NCI-H748 treated with DMSO at 0.1 percent for 48 hours (cell line): ENCODE measurements around the gene DPF1.

Source experiments
- DNase-seq: peaks from one replicate; lab custom pipeline; 2025; lab: John Stamatoyannopoulos, UW

DPF1 gene

DNA sequence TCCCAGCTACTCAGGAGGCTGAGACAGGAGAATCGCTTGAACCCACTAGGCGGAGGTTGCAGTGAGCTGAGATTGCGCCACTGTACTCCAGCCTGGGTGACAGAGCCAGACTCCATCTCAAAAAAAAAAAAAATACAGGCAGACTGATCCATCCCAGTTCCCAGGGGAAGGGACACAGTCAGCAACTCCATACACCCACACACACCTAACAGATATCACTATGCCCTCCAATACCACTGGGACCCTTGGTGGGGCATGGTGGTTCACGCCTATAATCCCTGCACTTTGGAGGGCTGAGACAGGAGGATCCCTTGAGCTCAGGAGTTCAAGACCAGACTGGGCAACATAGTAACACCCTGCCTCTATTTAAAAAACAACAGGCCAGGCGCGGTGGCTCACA is 2.6 kb downstream of the DPF1 start:
- DNase-seq: no peak

DNA sequence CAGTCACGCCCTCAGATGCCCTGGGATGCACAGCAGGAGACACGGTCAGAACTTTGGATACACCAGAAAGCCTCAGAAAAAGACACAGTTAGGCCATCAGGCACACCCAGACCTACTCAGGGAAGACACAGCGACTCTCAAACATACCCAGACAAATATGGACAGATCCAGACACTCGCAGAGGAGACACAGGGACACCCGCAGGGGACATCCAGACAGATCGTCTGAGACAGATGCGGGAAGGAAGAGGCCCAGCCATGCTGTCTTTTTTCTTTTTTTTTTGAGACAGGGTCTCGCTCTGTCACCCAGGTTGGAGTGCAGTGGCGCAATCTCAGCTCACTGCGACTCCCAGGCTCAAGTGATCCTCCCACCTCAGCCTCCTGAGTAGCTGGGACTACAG is 4.8 kb downstream of the DPF1 start:
- DNase-seq: no peak

- no peak for DNase-seq
Measured at GRCh38 chr19:38218204-38218603, 5.8 kb downstream of the DPF1 start.

GRCh38 chr19:38216785-38217641 is 7.0 kb downstream of the DPF1 start:
- DNase-seq: peak; percentile 93

DNA sequence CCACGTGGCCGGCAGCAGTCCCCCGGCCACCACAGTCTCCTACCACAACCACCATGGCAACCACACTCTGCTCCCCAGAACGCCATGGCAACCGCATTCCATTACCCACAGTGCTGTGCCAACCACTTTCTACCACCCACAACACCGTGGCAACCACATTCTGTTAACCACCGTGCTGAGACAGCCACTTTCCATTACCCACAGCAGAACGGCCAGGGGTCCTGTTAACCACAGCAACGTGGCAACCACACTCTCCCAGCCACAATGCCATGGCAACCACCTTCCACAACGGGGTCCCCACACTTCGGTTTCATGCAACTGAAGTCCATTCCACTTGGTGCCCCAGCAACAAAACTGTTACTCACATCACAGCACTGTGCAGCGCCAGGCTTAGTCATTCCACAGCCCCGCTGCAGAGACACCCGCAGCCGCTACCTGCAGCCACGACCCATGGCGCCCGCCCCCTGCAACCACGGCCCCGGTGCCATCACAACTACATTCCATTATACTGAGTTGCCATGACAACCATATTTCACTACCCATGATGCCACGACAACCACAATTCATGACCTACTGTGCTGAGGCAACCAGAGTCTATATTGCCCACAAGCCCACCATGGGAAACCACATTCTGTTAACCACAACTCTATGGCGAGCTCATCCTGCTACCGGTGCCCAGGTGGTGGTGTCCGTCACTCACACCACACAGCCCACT is 10.0 kb downstream of the DPF1 start:
- no peak for DNase-seq

- no peak for DNase-seq
Measured at GRCh38 chr19:38213469-38213868, 10.6 kb downstream of the DPF1 start.

DNA sequence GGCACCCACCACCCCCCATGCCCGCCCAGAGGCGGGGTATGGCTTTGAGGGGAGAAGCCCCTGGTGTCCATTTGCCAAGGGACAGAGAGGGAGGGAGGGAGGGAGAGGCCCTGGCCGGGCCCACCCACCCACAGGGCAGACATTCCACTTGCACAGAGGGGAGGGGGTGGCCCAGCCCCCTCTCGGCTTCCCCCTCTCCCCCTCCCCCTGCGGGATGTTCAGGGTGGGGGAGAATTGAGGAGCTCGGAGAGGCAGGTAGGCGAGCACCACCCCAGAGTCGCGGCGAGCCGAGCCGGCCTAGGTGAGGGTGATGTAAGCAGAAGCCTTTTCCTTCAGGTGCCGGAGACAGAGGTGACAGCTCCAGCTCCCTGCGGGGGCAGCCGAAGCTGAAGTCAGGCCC is 12.3 kb downstream of the DPF1 start:
- no peak for DNase-seq

DNA sequence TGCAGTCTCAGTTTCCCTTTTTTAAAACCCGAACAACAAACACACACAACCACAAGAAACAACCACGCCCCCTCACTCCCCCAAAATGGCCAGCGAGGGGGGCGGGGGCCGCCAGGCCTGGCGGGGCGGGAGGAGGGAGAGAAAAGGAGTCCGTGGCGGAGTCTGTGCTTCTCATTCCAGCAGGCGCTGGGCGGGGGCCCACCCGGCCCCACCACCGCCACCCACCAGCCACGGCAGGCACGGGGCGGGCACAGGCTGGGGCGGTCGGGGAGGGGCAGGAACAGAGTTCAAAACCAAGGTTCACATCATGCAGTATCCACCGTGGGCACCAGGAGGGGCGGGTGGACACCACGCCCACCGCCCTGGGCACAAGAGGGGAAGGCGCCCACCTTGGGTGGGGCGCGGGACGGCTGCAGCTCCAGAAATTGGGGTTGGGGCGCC is 12.9 kb downstream of the DPF1 start:
- no peak for DNase-seq

GRCh38 chr19:38210458-38210987 is 13.5 kb downstream of the DPF1 start:
- peak; percentile 68 for DNase-seq

DNA sequence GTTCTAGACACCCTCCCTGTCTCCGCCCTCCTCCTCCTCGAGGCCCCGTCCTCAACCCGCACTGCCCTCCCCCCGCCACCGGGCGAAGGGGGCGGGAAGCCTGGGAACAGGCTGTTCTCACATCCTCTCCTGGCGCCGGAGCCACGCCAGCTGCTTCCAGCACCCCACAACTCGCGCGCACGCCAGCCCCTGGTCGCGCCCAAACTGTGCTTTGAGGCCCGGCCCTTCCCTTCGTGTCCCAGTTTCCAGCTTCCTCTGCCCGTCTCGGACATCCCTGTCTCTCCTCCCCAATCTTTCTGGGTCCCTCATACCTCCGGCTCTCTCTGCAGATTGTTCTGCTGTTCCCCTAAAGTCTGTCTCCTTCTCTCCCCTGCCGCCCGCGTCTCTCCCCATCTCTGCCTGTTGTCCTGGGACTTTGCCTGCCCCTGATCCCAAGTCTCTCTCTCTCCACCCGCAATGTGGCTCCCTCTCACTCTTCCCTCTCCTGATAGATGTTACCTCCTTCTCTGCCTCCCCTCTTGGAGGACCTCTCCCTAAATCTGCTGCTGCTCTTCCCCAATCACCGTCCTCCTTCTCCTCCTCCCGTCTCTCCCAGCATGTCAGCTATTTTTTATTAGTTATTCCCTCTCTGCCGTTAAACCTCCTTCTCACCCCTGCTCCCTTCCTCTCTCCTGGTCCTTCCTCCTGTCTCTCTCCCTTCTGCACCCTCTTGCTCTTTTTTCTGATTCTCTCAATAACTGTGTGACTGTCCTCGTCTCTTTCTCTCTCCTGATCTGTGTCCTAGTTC is 14.2 kb downstream of the DPF1 start:
- peak; percentile 44 for DNase-seq

GRCh38 chr19:38209152-38209551 is 14.9 kb downstream of the DPF1 start:
- no peak for DNase-seq

- no peak for DNase-seq
Measured at GRCh38 chr19:38208571-38208970, 15.5 kb downstream of the DPF1 start.

- no peak for DNase-seq
Measured at GRCh38 chr19:38207543-38207942, 16.5 kb downstream of the DPF1 start.

GRCh38 chr19:38206928-38207327 is 17.1 kb downstream of the DPF1 start:
- no peak for DNase-seq

GRCh38 chr19:38206006-38206745 is 17.8 kb downstream of the DPF1 start:
- no peak for DNase-seq

DNA sequence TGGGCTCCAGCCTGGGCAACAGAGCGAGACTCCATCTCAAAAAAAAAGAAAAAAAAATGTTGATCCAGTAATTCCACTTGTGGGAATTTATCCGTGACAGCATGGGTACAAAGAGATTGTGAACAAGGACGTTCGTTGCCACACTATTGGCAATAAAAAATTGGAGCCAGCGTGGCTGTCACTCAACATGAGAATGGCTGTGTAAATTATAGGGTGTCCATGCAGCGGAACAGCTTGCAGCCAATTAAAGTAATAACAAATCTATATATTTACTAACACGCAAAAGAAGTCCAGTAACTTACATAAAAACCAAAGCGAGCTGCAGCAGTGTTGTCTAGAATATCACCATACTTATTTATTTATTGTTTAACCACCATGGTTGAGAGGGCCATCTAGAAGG is 19.3 kb downstream of the DPF1 start:
- DNase-seq: peak; percentile 89

DNA sequence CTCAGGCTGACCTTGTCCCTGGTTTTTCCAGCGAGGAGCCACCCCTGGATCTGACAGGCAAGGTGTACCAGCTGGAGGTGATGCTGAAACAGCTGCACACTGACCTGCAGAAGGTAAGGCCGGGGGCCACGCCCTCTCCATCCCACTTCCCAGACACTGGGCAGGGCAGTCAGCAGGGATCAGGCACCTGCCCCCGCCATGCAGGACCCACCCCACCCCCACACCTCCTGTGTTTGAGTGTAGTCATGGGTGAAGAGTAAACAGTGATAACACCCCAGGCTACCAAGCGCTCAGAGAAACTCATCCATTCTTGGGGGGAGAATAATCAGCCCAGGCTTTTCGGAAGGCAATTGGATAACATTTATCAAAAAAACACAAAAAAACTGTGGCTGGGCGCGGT is 19.9 kb downstream of the DPF1 start:
- peak; percentile 93 for DNase-seq

GRCh38 chr19:38203197-38203596 is 20.8 kb downstream of the DPF1 start:
- DNase-seq: peak; percentile 48

DNA sequence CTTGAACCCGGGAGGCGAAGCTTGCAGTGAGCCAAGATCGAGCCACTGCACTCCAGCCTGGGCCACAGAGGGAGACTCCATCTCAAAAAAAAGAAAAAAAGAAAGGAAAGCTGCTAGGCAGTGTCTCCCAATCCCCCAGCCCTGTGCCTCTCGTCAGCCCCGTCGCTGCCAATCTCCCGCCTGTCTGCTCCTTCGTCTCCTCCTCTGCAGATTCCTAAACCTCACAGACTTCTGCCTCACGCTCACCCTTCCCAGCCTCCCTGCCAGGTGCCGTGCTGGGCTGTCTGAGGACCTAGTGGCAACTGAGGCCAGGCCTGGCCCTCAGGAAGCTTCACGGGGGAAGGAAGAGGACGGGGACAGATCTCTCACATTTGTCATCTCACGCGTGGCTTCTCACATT is 21.5 kb downstream of the DPF1 start:
- no peak for DNase-seq

DNA sequence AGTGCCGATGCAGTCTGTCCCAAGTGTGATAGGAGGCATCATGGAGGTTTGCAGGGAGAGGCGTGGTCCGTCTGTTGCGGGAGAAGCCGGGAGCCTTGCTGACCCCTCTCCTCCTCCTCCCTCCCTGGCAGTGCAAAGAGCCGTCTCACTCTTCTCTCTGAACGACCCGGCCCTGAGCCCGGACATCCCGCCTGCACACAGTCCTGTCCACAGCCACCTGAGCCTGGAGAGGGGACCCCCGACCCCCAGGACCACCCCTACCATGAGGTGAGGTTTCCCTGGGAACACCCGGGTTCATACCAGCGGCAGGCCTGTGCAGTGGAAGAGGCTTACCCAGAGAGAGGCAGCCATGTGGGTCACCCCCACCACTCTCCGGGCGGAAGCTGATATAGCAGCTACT is 22.3 kb downstream of the DPF1 start:
- no peak for DNase-seq

- DNase-seq: no peak
Measured at GRCh38 chr19:38199340-38199739, 24.7 kb downstream of the DPF1 start.
